Vagina (tissue), 2 donors: Measurements from ENCODE around the gene MARVELD3. TPM values are rescaled to one million over a fixed set of nuclear protein-coding genes. Genes with fewer than 3 reads are reported as not detected.
"Not testable (repeated sequence)": the region's sequence is repeated elsewhere in the genome, so short reads cannot be mapped to it uniquely, and the experiment has no call there.

ENCODE experiments used
- DNase-seq, 2 donors: peaks; one replicate each; pipeline ENCODE4 v3.0.0-alpha.2; 2017; ENCODE audit errors: extremely low spot score in 2 of 2
- H3K27ac ChIP-seq: fragments of 200-600 bp; sonication (generic); one replicate; pipeline ENCODE4 v1.5.1; 2019
- H3K27me3 ChIP-seq: fragments of 200-600 bp; sonication (generic); one replicate; pipeline ENCODE4 v1.5.1; 2019
- H3K36me3 ChIP-seq, 2 donors: fragments of 200-600 bp; sonication (generic); one replicate each; pipeline ENCODE4 v1.5.1; 2017 to 2019
- H3K4me1 ChIP-seq: fragments of 200-600 bp; sonication (generic); one replicate; pipeline ENCODE4 v1.5.1; 2019
- H3K4me3 ChIP-seq, 2 donors: fragments of 200-600 bp; sonication (generic); 1 replicate in 1 of 2; 2 replicates in 1 of 2; pipeline ENCODE4 v1.5.1; 2016 to 2019
- H3K9me3 ChIP-seq: fragments of 200-600 bp; sonication (generic); one replicate; pipeline ENCODE4 v1.5.1; 2019
- CTCF ChIP-seq, 3 experiments: fragments of 450-650 bp in 2 of 3; fragments of 200-600 bp in 1 of 3; sonication (generic) in 1 of 3; IDR thresholded peaks; one replicate each; pipeline ENCODE4 v1.5.1; 2017 to 2019; ENCODE audit warnings: antibody characterized with exemption in 3 of 3, mild to moderate bottlenecking in 2 of 3, moderate library complexity in 2 of 3
- POLR2A ChIP-seq, 2 donors: fragments of 450-650 bp; IDR thresholded peaks; one replicate each; pipeline ENCODE4 v1.6.1; 2017; ENCODE audit warnings: antibody characterized with exemption in 2 of 2, mild to moderate bottlenecking in 2 of 2, moderate library complexity in 2 of 2
- POLR2AphosphoS5 ChIP-seq, 2 donors: sonication (generic); formaldehyde crosslinking; IDR thresholded peaks; one replicate each; pipeline ENCODE4 v1.9.0; 2017; ENCODE audit warnings: antibody characterized with exemption in 2 of 2, mild to moderate bottlenecking in 2 of 2, low read depth in 1 of 2; ENCODE audit not compliant: insufficient read depth in 1 of 2
- intact Hi-C: fragments of 100-400 bp; cut with DNase I; formaldehyde crosslinking; loops from one replicate; pipeline ENCODE4 v1.15.1; 2023
- total RNA-seq: library from RNA; depleted of rRNA; stranded (reverse); fragments of >200 nt; gene quantifications from one replicate; pipeline ENCODE4 v1.2.3, GENCODE V29; 2016

MARVELD3 gene
- total RNA-seq, 1 donor from 2014 or later, result 4.7 TPM

GRCh38 chr16:71600822-71601221, 25.2 kb upstream of the MARVELD3 start:
- Histone ChIP-seq H3K9me3 (no peaks in the 10 kb centered on the region), H3K36me3 (no peaks in the 10 kb centered on the region), H3K27ac (no peak overlapping the region), H3K4me1 (no peaks in the 10 kb centered on the region), H3K4me3 (no peak overlapping the region), H3K27me3 (no peaks in the 10 kb centered on the region)
- TF ChIP-seq POLR2AphosphoS5 (IDR thresholded peaks at IDR 0.05; ENCODE audit: insufficient read depth in 1 of 2, low read depth in 1 of 2), result no peak
- no peak for TF ChIP-seq POLR2A (IDR thresholded peaks at IDR 0.05)
- TF ChIP-seq CTCF (IDR thresholded peaks at IDR 0.05), result no peak
- intact Hi-C loops, result loop anchor here (5.0 kb wide), 1 partner anchor 1561 kb away; no protein-coding TSS in a partner anchor
- DNase-seq, result no peak

- Histone ChIP-seq H3K4me3 (no peak overlapping the region), H3K4me1 (no peaks in the 10 kb centered on the region), H3K9me3 (no peaks in the 10 kb centered on the region), H3K36me3 (no peaks in the 10 kb centered on the region), H3K27ac (no peak overlapping the region), H3K27me3 (no peaks in the 10 kb centered on the region)
- DNase-seq, result no peak
- intact Hi-C loops, result no loop called here
- TF ChIP-seq CTCF (IDR thresholded peaks at IDR 0.05) (no peak), POLR2A (IDR thresholded peaks at IDR 0.05) (no peak), POLR2AphosphoS5 (IDR thresholded peaks at IDR 0.05; ENCODE audit: insufficient read depth in 1 of 2, low read depth in 1 of 2) (no peak)
These were observed 16.9 kb upstream of the MARVELD3 start for GRCh38 chr16:71609066-71609465.

- Histone ChIP-seq H3K27ac (no peak overlapping the region), H3K9me3 (no peaks in the 10 kb centered on the region), H3K4me1 (no peaks in the 10 kb centered on the region), H3K4me3 (no peak overlapping the region), H3K36me3 (no peaks in the 10 kb centered on the region), H3K27me3 (no peaks in the 10 kb centered on the region)
- intact Hi-C loops, result no loop called here
- TF ChIP-seq POLR2A (IDR thresholded peaks at IDR 0.05), result no peak
- no peak for TF ChIP-seq POLR2AphosphoS5 (IDR thresholded peaks at IDR 0.05; ENCODE audit: insufficient read depth in 1 of 2, low read depth in 1 of 2)
- no peak for TF ChIP-seq CTCF (IDR thresholded peaks at IDR 0.05)
- DNase-seq, result no peak
These were observed 15.5 kb upstream of the MARVELD3 start for GRCh38 chr16:71610447-71610846.

GRCh38 chr16:71610936-71611871, 14.8 kb upstream of the MARVELD3 start:
- Histone ChIP-seq H3K27ac (no peak overlapping the region), H3K27me3 (no peaks in the 10 kb centered on the region), H3K4me3 (no peak overlapping the region), H3K4me1 (no peaks in the 10 kb centered on the region), H3K9me3 (no peaks in the 10 kb centered on the region), H3K36me3 (no peaks in the 10 kb centered on the region)
- peak in 1 of 2 donors; percentile 34 for DNase-seq
- intact Hi-C loops, result no loop called here
- TF ChIP-seq CTCF (IDR thresholded peaks at IDR 0.05) (peak; percentile 38 to 43 (median 42)), POLR2A (IDR thresholded peaks at IDR 0.05) (no peak)

- H3K27me3 ChIP-seq, intact Hi-C loops, H3K9me3 ChIP-seq, DNase-seq, H3K4me1 ChIP-seq, H3K36me3 ChIP-seq, H3K4me3 ChIP-seq, H3K27ac ChIP-seq: not testable (repeated sequence)
These were observed 11.0 kb upstream of the MARVELD3 start for GRCh38 chr16:71614956-71615355.
